DMS153 (cell line): ENCODE data around the gene ARHGAP45.

Experiments
- DNase-seq: peaks from one replicate; lab custom pipeline; 2025; lab: John Stamatoyannopoulos, UW

The ARHGAP45 gene

GRCh38 chr19:1054102-1055027 is 12.6 kb upstream of the ARHGAP45 start:
- DNase-seq, result no peak

GRCh38 chr19:1055028-1055425 is 11.9 kb upstream of the ARHGAP45 start:
- no peak for DNase-seq

- no peak for DNase-seq
Observed at GRCh38 chr19:1055886-1056620, 10.9 kb upstream of the ARHGAP45 start.

DNA sequence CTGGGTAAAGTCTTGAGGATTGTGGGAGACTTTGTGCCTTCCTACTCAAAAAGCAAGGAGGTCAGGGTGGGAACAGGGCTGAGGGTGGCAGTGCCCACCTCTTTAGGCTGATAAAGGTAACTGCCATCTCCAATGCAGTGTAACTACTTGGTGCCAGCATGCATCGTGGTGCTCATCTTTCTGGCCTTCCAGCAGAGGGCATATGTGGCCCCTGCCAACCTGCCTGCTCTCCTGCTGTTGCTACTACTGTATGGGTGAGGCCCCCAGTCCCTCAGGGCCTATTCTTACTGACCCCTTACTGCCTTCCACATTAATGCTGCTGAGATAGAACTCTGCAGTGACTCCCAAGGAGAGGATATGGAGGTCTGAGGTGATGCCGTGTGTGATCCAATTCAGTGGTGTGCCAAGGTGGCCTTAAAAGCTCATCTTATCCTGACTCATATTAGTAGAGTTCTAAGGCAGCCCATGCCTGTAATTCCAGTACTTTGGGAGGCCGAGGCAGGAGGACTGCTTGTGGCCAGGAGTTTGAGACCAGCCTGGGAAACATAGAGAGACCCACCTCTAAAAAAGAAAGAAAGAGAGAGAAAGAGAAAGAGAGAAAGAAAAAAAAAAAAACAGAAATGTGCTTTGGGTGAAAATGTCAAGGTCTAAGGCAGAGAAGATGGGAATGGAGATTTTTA is 9.7 kb upstream of the ARHGAP45 start:
- DNase-seq, result no peak

GRCh38 chr19:1058112-1058511 is 8.9 kb upstream of the ARHGAP45 start:
- no peak for DNase-seq

DNA sequence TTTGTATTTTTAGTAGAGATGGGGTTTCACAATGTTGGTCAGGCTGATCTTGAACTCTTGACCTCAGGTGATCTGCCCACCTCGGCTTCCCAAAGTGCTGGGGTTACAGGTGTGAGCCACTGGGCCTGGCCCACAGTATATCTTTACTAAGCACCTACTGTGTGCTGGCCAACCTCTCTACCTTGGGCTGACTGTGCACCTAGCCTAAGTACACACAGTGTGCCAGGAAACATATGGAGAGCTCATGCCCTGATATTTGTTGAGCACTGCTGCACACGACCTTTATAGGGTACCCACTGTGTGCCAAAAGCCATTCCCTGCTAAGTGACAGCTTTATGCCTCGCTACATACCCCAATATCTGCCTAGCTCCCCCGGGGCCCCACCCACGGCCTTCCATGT is 6.3 kb upstream of the ARHGAP45 start:
- DNase-seq, result no peak

- no peak for DNase-seq
Observed at GRCh38 chr19:1061987-1062386, 5.0 kb upstream of the ARHGAP45 start.

GRCh38 chr19:1062387-1063029 is 4.5 kb upstream of the ARHGAP45 start:
- no peak for DNase-seq

DNA sequence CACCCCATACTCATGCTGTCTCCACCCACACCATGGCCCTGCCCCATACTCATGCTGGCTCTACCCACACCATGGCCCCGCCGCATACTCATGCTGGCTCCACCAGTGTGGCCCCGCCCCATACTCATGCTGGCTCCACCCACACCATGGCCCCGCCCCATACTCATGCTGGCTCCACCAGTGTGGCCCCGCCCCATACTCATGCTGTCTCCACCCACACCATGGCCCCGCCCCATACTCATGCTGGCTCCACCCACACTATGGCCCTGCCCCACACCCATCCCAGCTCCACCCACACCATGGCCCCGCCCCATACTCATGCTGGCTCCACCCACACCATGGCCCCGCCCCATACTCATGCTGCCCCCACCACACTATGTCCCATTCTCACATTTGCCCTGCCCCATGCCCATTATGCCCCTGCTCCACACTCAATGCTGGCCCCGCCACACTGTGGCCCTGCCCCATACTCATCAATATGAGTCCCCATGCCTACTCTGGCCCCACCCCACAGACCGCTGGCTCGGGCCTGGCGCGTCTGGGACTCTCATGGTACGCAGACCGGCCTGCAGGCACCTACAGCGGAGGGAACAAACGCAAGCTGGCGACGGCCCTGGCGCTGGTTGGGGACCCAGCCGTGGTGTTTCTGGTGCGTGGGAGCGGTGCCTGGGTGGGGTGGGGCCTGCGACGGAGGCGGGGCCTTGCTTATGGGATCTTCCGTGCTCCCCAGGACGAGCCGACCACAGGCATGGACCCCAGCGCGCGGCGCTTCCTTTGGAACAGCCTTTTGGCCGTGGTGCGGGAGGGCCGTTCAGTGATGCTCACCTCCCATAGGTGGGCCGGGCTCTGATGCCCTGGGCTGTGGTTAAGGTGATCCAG is 3.7 kb upstream of the ARHGAP45 start:
- peak; percentile 21 for DNase-seq

- DNase-seq, result no peak
Observed at GRCh38 chr19:1063909-1064660, 2.9 kb upstream of the ARHGAP45 start.

- DNase-seq, result no peak
Observed at GRCh38 chr19:1064661-1065605, 2.0 kb upstream of the ARHGAP45 start.

DNA sequence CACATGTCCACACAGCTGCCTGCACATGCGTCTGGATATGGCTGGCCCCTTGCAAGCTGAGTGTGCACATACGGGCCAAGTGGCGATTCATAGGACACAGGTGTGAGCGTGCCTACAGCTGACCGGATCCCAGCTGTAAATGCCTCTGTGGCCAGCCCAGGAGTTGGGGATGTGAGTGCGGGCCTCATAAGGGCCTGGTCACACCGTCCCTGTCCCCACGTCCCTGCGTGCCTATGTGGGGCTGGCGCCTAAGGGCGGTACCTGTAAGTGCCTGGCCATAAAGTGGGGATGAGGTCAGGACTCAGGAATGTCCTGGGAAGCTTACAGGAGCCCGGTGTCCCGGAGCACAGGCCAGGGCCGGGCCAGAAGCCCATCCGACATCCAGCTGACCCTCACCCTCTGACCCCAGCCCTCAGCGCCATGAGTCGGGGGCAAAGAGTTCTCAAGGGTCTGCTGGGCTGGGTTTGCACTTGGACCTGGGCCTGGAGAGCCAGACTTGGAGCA is 1.3 kb upstream of the ARHGAP45 start:
- DNase-seq, result no peak

DNA sequence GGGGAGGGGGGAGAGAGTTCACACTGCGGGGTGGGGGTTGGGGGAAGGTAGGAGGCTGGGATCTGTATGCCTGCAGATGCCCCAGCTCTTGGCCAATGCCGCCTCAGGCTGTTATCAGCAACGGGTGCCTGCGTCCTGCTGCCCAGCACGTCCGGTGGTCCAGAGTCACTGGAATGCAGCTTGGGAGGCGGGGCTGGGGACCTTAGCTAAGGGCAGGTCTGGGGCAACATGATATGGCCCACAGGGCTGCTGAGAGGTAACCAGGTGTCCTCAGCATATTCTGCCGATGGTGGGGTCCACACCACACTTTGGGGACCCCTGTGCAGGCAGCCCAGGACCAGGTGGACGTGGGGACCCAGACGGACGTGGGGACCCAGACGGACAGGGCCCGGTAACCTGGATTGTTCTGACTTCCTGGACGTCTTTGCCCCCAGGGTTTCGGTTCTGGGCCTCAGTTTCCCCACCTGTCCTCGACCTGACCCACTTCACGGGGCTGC is 668 bp upstream of the ARHGAP45 start:
- DNase-seq, result no peak

DNA sequence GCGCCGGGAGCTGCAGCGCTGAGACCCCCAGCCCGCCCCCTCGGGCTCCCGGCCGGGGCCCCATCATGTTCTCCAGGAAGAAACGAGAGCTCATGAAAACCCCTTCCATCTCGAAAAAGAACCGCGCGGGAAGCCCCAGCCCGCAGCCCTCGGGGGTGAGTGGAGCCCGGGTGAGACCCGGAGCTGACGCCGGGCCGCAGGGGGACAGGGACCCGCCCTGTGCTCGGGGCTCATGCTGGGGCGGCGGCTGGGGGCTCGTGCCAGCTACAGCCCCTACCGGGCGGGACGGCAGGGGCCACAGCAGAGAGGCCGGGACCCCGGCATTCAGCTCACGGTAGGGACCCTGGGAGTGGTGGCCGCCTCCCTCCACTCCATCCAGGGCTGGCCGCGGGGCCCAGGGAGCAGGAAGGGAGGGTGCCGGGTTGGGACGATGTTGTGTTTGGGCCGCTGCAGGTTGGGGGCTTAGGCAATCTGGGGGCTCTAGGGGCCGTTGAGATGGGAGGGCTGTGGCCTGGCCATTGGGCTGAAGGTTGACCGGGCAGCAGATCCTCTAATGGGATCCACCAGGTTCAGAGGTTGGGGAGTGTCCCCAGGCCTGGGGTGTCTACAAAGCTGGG is 482 bp downstream of the ARHGAP45 start:
- DNase-seq, result no peak

DNA sequence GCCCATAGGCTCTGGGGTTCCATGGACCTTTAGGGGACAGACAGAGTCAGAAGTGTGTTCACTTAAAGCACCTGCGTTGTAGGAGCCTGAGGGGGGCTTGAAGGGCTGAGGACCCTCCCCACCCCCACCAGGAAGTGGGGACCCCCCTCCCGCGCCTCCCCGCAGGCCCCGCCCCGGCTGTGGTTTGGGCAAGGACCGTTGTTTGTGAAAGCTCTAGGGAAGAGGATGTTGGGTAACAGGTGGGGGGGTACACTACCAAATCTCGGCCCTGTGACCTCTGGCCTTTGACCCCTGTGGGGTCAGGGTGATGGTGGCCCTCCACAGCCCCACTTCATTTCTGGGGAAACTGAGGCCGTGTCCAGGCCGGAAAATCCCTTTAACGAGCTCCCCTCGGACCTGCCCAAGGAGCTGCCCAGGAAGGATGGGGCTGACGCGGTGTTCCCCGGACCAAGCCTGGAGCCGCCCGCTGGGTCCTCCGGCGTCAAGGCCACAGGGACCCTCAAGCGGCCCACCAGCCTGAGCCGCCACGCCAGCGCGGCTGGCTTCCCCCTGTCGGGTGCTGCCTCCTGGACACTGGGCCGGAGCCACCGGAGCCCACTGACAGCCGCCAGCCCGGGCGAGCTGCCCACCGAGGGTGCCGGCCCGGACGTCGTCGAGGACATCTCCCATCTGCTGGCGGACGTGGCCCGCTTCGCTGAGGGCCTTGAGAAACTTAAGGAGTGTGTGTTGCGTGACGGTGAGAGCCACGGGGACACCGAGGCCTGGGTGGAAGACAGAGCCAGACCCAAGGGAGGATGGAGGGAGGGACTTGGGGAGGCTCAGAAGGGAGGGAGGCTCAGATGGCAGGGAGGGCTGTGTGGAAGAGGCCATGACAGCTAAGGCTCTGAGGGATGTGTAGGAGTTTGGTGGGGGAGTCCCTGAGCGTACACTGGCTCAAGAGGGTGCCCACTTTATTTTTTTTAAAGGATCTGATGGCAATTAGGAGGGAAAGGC is 1.3 kb downstream of the ARHGAP45 start:
- no peak for DNase-seq

DNA sequence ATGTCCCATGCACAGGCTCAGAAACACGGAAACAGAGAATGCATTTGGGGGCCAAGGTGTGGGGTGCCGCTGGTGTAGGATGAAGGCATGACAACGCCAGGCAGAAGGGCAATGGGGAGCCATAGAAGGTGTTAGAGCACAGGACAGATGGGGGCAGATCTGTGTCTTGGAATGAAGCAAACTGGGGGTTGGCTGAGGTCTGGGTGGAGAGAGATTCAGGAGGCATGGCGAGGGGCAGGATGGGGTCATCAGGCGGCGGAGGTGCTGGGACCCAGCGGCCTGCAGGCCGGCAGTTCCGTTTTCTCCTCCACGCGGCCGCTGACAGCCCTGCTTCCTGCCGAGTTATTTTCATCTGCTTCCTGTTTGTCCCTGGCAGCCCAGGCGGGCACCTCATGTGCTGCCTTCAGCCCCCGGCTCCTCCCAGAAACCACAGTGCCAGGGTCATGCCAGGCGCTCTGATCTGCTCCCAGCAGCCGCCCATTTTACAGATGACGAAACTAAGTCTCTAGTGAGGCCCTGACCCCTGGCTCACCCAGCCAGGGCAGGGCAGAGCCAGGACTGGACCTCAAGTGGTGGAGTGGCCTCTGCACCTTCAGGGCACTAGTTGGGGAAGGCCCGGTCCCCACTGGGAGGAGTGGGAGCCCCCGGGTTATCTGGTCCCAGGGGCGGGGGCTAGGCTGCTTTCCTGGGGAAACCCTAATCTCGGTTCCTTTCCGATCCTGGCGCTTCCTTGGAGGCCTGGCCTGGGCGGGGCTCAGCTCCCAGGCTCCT is 2.2 kb downstream of the ARHGAP45 start:
- no peak for DNase-seq
